GM18502 (cell line): ENCODE measurements around the gene OR9Q1.

Experiments
- ATAC-seq: cut with Tn5 transposase; IDR thresholded peaks from one replicate; pipeline ENCODE4 v1.9.1; 2021; ENCODE audit warnings: mild to moderate bottlenecking; ENCODE audit not compliant: unreplicated experiment, poor library complexity

The OR9Q1 gene

DNA sequence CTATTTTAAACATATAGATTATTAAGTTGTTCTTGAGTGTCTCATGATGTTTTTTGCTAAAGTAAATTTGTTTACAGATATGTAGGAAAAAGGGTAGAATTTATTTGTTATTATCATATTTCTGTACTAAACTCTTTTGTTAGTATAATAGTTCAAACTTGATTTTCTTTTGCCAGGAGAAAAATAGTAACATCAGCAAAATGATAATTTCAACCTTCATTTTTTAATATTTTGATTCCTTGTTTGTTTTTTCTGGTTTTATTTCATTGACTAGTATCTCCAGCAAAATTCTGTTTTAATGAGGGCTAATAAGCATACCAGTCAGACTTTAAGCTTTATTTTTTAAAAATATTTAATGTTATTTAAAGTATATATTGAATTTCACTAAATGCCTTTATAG lies 192.8 kb downstream of the OR9Q1 start:
- no peak for ATAC-seq

DNA sequence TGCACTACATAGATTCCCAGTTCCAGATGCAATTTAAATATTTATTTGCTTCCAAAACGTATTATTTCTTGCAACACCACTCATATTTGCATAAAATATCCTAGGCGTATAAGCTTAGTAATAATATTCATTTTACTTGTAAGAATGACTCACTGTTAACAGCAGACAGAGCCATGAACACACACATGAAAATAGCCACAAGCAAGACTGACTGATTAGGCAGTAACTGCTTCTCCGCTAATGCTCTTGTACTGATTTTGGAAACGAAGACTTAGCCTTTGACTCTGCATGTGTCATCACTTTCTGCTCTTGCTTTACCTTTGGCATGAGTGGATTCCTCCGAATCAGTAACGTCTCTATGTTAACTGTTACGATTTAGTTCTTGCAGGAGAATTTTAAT lies 199.0 kb downstream of the OR9Q1 start:
- ATAC-seq: no peak

- no peak for ATAC-seq
These were observed 204.4 kb downstream of the OR9Q1 start for GRCh38 chr11:58227956-58228615.
